ENCODE measurements around the gene SH3PXD2A.

The SH3PXD2A gene

GRCh38 chr10:103877861-103878260, 22.5 kb upstream of the SH3PXD2A start:
- no peak overlapping the region for H3K4me2 ChIP-seq (ENCODE audit: insufficient read depth, low read length)
- TF ChIP-seq CTCF (IDR thresholded peaks at IDR 0.05; ENCODE audit: borderline replicate concordance, extremely low read depth, low read length, poor library complexity, severe bottlenecking) = no peak
- no peak for TF ChIP-seq EZH2 (IDR thresholded peaks at IDR 0.05; ENCODE audit: borderline replicate concordance, low read depth, low read length, severe bottlenecking)
- no peak overlapping the region for H2AFZ ChIP-seq (ENCODE audit: low read depth, low read length)
- ATAC-seq (ENCODE audit: insufficient read depth, low read depth) = no peak
- no peaks in the 10 kb centered on the region for H3K4me1 ChIP-seq (ENCODE audit: insufficient read depth, low read length)
- no peaks in the 10 kb centered on the region for H3K9me3 ChIP-seq (ENCODE audit: insufficient read depth, low read length, severe bottlenecking)
- no peaks in the 10 kb centered on the region for H3K27me3 ChIP-seq (ENCODE audit: insufficient read depth, low read length, poor library complexity)
- H4K20me1 ChIP-seq (ENCODE audit: insufficient read depth, low read length) = no peaks in the 10 kb centered on the region; the same call in 1 of the 2 replicates
- no peak overlapping the region for H3K27ac ChIP-seq (ENCODE audit: low read length)
- no peak for DNase-seq
- no peak overlapping the region for H3K4me3 ChIP-seq (ENCODE audit: low read depth in 1 of 2, low read length in 2 of 2)
- no peak overlapping the region for H3K9ac ChIP-seq (ENCODE audit: low read depth, low read length)
- peaks cover 31% of the 10 kb centered on the region for H3K36me3 ChIP-seq (ENCODE audit: insufficient read depth, low read length)
- no peaks in the 10 kb centered on the region for H3K79me2 ChIP-seq (ENCODE audit: insufficient read depth, low read length)

GRCh38 chr10:103876155-103876554, 20.8 kb upstream of the SH3PXD2A start:
- no peaks in the 10 kb centered on the region for H4K20me1 ChIP-seq (ENCODE audit: insufficient read depth, low read length)
- H3K9ac ChIP-seq (ENCODE audit: low read depth, low read length) = no peak overlapping the region
- no peak overlapping the region for H3K4me2 ChIP-seq (ENCODE audit: insufficient read depth, low read length)
- TF ChIP-seq CTCF (IDR thresholded peaks at IDR 0.05; ENCODE audit: borderline replicate concordance, extremely low read depth, low read length, poor library complexity, severe bottlenecking) (no peak), EZH2 (IDR thresholded peaks at IDR 0.05; ENCODE audit: borderline replicate concordance, low read depth, low read length, severe bottlenecking) (no peak)
- no peaks in the 10 kb centered on the region for H3K27me3 ChIP-seq (ENCODE audit: insufficient read depth, low read length, poor library complexity)
- DNase-seq = no peak
- no peaks in the 10 kb centered on the region for H3K79me2 ChIP-seq (ENCODE audit: insufficient read depth, low read length)
- peaks cover 14% of the 10 kb centered on the region for H3K36me3 ChIP-seq (ENCODE audit: insufficient read depth, low read length)
- H3K27ac ChIP-seq (ENCODE audit: low read length) = no peak overlapping the region
- H3K4me1 ChIP-seq (ENCODE audit: insufficient read depth, low read length) = no peaks in the 10 kb centered on the region
- ATAC-seq (ENCODE audit: insufficient read depth, low read depth) = no peak
- H2AFZ ChIP-seq (ENCODE audit: low read depth, low read length) = no peak overlapping the region
- no peak overlapping the region for H3K4me3 ChIP-seq (ENCODE audit: low read depth in 1 of 2, low read length in 2 of 2)
- H3K9me3 ChIP-seq (ENCODE audit: insufficient read depth, low read length, severe bottlenecking) = no peaks in the 10 kb centered on the region

GRCh38 chr10:103874730-103875129, 19.4 kb upstream of the SH3PXD2A start:
- no peak overlapping the region for H3K27ac ChIP-seq (ENCODE audit: low read length)
- H3K4me3 ChIP-seq (ENCODE audit: low read depth in 1 of 2, low read length in 2 of 2) = no peak overlapping the region
- no peak for ATAC-seq (ENCODE audit: insufficient read depth, low read depth)
- no peaks in the 10 kb centered on the region for H4K20me1 ChIP-seq (ENCODE audit: insufficient read depth, low read length)
- H3K27me3 ChIP-seq (ENCODE audit: insufficient read depth, low read length, poor library complexity) = no peaks in the 10 kb centered on the region
- no peak for DNase-seq
- H3K79me2 ChIP-seq (ENCODE audit: insufficient read depth, low read length) = no peaks in the 10 kb centered on the region
- H3K4me2 ChIP-seq (ENCODE audit: insufficient read depth, low read length) = no peak overlapping the region
- H3K9me3 ChIP-seq (ENCODE audit: insufficient read depth, low read length, severe bottlenecking) = no peaks in the 10 kb centered on the region
- no peaks in the 10 kb centered on the region for H3K4me1 ChIP-seq (ENCODE audit: insufficient read depth, low read length)
- H2AFZ ChIP-seq (ENCODE audit: low read depth, low read length) = no peak overlapping the region
- TF ChIP-seq CTCF (IDR thresholded peaks at IDR 0.05; ENCODE audit: borderline replicate concordance, extremely low read depth, low read length, poor library complexity, severe bottlenecking) (no peak), EZH2 (IDR thresholded peaks at IDR 0.05; ENCODE audit: borderline replicate concordance, low read depth, low read length, severe bottlenecking) (no peak)
- peaks cover 8% of the 10 kb centered on the region; the same call in 1 of the 2 replicates for H3K36me3 ChIP-seq (ENCODE audit: insufficient read depth, low read length)
- H3K9ac ChIP-seq (ENCODE audit: low read depth, low read length) = no peak overlapping the region

All from DND-41 (cell line).